Fibroblast of lung (primary cell): Measurements from ENCODE around the gene SHKBP1.

Source experiments
- CTCF ChIP-seq, 2 donors: IDR thresholded peaks in 1 of 2; conservative IDR thresholded peaks in 1 of 2; 1 replicate in 1 of 2; 2 replicates in 1 of 2; pipeline ENCODE4 v1.5.1; 2011 to 2012; ENCODE audit warnings: low read length in 2 of 2, control low read depth in 1 of 2, inconsistent platforms in 1 of 2, low read depth in 1 of 2, mild to moderate bottlenecking in 1 of 2
- EZH2 ChIP-seq: IDR thresholded peaks from 2 replicates; pipeline ENCODE4 v1.5.1; 2012; ENCODE audit warnings: low read length, control low read depth, mild to moderate bottlenecking; ENCODE audit errors: missing control alignments

- TF ChIP-seq CTCF (conservative IDR thresholded peaks at IDR 0.05 in 1 of 2, IDR thresholded peaks at IDR 0.05 in 1 of 2; ENCODE audit: low read depth in 1 of 2, low read length in 2 of 2) (no peak), EZH2 (no peak)
Measured at GRCh38 chr19:40580619-40581018, 3.9 kb downstream of the SHKBP1 start.
